Esophagus muscularis mucosa (tissue), 4 donors: Measurements from ENCODE around the gene EIF4EBP2.

Source experiments
- EP300 ChIP-seq: sonication (generic); formaldehyde crosslinking; IDR thresholded peaks from one replicate; pipeline ENCODE4 v1.6.1; 2017; ENCODE audit warnings: antibody characterized with exemption
- POLR2A ChIP-seq: fragments of 450-650 bp; IDR thresholded peaks from one replicate; pipeline ENCODE4 v1.6.1; 2017; ENCODE audit warnings: antibody characterized with exemption, moderate library complexity, mild to moderate bottlenecking, low read depth
- TF ChIP-seq, protein P1 (sequence below), 3 experiments: fragments of 200-600 bp in 2 of 3; fragments of 450-650 bp in 1 of 3; sonication (generic) in 2 of 3; IDR thresholded peaks; one replicate each; pipeline ENCODE4 v1.5.1; 2017 to 2019; ENCODE audit warnings: antibody characterized with exemption in 3 of 3, mild to moderate bottlenecking in 2 of 3, moderate library complexity in 1 of 3

DNA sequence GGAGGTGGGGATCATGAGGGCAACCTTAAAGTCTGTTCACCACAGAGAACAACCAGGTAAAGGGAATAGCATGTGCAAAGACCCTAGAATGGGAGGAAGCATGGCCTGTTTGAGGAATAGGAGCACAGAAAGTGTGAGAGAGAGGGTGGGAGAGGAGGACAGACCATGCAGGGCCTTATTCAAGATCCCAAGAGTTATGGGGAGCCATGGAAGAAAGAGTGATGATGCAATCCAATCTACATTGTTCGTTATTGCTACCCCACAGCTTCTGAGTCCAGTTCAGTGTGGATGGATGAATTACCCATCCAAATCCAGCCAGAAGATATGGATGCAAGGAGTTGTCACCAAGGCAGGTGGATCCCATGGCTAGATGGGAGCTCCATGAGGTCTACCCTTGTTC is 7.8 kb upstream of the EIF4EBP2 start:
- TF ChIP-seq, protein P1, sequence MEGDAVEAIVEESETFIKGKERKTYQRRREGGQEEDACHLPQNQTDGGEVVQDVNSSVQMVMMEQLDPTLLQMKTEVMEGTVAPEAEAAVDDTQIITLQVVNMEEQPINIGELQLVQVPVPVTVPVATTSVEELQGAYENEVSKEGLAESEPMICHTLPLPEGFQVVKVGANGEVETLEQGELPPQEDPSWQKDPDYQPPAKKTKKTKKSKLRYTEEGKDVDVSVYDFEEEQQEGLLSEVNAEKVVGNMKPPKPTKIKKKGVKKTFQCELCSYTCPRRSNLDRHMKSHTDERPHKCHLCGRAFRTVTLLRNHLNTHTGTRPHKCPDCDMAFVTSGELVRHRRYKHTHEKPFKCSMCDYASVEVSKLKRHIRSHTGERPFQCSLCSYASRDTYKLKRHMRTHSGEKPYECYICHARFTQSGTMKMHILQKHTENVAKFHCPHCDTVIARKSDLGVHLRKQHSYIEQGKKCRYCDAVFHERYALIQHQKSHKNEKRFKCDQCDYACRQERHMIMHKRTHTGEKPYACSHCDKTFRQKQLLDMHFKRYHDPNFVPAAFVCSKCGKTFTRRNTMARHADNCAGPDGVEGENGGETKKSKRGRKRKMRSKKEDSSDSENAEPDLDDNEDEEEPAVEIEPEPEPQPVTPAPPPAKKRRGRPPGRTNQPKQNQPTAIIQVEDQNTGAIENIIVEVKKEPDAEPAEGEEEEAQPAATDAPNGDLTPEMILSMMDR (IDR thresholded peaks at IDR 0.05) = no peak
- no peak for TF ChIP-seq EP300
- no peak for TF ChIP-seq POLR2A
